GM19452 (cell line): ENCODE results near the gene RECQL5.
A peak's percentile ranks its signal among the peaks of the same experiment; 100 is the strongest.
"Not testable (repeated sequence)": the region's sequence is repeated elsewhere in the genome, so short reads cannot be mapped to it uniquely, and the experiment has no call there.

Experiments
- ATAC-seq: cut with Tn5 transposase; IDR thresholded peaks from one replicate; pipeline ENCODE4 v1.9.1; 2021; ENCODE audit not compliant: unreplicated experiment

Gene RECQL5

DNA sequence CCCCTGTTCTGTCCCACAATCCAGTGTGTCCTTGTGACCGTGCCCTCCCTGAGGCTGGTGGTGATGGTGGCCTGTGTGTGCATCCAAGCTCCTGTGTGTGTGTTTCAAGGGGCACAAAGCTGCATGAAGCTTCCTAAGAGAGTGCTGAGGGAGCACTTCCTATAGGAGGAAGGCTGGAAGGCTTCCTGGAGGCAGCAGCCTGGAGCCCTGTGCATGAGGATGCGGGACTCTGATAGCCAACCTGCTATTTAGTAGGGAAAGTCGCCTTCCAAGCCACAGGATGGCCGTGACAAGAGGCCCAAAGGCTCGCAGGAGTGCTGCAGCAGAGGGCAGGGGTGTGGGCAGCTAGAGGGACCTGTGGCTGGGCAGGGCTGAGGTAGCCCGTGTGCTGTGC, 71.0 kb downstream of the RECQL5 start:
- no peak for ATAC-seq

DNA sequence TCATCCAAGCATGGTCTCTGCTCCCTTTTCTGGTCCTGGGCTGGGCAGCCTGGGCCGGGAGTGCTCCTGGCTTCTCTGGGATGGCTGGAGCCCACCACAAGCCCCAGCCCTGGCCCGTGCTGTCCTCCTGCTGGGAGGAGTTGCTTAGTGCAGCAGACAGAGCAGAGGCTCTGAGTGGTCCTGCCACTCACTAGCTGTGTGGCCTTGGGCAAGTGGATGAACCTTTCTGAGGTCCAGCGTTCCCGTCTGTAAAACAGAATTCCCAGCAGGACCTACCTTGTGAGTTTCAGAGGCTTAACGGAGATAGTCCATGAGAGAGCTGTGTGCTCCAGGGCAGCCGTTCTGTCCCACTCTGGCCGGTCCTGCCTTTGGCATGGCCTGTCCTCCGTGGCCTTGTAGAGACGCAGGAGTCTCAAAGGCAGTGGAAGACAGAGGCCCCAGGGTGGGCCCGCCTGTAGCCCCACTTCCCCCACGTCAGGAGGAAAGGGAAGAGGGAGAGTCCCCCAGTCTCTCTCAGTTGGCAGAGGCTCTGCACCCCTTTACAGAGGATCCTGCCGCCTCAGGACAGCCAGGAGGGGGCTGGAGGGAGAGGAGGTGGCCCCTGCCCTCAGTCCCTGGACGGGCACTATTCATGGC, 71.6 kb downstream of the RECQL5 start:
- ATAC-seq: no peak

GRCh38 chr17:75594499-75595283, 72.3 kb downstream of the RECQL5 start:
- no peak for ATAC-seq

DNA sequence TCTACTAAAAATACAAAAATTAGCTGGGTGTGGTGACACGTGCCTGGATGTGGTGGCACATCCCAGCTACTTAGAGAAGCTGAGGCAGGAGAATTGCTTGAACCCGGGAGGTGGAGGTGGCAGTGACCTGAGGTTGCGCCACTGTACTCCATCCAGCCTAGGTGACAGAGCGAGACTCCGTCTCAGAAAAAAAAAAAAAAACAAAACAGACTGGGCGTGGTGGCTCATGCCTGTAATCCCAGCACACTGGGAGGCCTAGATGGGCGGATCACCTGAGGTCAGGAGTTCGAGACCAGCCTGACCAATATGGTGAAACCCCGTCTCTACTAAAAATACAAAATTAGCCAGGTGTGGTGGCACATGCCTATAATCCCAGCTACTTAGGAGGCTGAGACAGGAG, 73.5 kb downstream of the RECQL5 start:
- not testable (repeated sequence) for ATAC-seq

DNA sequence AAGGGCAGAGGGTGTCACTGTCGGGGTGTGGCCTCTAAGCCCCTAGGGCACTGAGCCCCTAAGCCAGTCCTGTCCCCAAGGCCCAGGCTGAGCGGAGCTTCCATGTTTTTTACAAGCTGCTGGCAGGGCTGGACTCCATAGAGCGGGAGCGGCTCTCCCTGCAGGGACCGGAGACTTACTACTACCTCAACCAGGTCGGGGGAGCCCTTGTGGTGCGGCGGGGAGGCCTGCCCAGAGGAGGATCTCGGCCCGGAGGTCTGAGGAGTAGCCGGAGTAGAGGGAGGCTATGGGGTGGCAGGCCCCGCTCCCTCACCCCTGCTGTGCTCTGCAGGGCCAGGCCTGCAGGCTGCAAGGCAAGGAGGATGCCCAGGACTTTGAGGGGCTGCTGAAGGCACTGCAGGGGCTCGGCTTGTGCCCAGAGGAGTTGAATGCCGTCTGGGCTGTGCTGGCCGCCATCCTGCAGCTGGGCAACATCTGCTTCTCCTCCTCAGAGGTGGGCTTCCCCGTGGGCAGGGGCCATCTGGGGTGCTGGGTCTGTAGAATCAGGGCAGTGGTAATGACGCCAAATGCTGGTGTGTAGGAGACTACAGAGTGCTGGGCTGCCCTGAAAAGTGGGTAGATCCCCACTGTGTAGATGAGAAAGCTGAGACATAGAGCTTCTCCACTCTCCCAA, 74.5 kb downstream of the RECQL5 start:
- ATAC-seq: no peak

GRCh38 chr17:75591722-75592302, 75.1 kb downstream of the RECQL5 start:
- ATAC-seq: no peak

GRCh38 chr17:75590849-75591721, 75.9 kb downstream of the RECQL5 start:
- ATAC-seq: no peak

DNA sequence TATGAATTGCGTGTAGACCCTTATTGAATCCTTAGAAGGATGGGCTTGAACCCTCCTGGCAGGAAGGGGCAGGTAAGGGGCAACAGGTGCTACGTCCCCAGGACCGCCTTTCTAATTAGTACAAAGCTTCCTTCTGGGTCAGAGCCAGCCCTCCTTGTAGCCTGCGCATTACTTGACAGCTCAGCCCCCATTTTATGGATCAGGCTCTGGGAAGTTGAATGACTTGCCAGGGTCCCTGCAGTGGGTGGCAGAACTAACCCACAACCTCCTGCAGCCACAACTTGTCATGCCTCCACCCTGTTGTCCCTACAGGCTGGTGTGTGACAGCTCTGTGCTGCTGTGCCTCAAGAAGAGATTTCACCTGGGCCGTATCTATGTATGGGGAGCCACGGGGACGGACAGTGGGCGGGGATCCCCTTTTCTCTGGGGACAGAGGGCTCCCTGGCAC, 76.6 kb downstream of the RECQL5 start:
- ATAC-seq: no peak

DNA sequence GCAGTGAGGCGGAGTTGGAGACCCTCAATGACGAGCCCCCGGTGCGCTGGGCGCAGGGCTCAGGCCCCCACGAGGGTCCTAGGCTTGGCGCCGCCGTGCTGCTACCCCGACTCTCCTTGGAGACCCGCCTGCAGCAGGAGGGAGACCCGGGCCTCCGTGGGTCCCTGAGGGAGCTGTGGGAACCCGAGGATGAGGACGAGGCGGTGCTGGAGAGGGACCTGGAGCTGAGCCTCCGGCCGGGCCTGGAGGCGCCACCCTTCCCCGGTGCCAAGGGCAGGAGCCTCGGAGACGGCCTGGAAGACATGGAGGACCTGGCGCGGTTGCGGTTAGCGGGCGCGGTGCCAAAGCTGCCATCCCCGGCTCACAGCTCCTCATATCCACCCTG, 77.0 kb downstream of the RECQL5 start:
- no peak for ATAC-seq

DNA sequence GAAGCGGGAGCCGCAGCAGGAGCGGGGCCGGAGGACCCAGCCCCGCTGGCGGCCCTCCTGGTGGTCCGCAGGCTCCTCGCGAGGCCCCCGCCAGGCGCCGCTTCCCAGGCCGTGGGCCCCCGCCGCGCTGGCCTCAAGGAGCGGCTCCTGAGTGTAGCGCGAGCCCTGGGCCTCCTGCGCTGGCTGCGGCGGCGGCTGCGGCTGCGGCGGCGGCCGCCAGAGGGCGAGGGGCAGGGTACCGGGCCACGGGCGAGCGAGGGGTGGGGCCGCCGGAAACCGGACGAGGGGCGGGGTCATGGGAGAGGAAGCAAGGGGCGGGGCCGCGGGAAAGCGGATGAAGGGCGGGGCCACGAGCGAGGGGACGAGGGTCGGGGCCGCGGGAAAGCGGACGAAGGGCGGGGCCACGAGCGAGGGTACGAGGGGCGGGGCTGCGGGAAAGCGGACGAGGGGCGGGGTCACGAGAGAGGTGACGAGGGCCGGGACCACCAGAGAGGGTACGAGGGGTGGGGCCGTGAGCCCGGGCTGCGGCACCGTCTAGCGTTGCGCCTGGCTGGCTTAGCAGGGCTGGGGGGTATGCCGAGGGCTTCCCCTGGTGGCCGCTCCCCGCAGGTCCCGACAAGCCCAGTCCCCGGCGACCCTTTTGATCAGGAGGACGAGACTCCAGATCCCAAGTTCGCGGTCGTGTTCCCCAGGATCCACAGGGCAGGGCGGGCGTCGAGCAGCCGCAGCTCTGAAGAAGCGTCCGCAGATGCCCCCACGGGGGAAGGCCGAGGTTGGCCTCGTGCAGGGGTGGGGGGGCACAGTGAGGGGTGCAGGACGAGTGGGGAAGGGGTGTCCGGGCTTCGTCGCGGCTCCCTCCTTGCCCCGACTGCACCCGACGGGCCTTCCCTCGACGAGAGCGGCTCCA, 77.7 kb downstream of the RECQL5 start:
- peak; percentile 81 for ATAC-seq

GRCh38 chr17:75588596-75589011, 78.3 kb downstream of the RECQL5 start:
- ATAC-seq: peak; percentile 25

GRCh38 chr17:75587675-75588595, 79.0 kb downstream of the RECQL5 start, which contains the start of gene MYO15B:
MYO15B (plus strand) TSS chr17:75587800; CDS start chr17:75588058, 258 bp downstream.
- peak; percentile 13 for ATAC-seq

DNA sequence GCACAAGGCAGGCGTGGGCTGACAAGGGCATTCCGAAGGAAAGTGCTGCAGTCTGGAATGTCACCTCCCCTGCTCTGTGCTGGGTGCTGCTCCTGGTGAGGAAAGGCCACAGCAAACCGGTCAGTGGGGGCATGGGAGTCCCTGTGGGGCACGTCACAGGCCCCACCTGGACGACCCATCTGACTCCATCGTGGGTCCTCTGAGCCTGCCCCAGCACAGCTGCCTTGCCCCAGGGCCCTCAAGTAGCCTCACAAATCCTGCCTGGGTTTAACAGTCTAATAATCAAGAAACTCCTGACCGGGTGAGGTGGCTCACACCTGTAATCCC, 82.1 kb downstream of the RECQL5 start:
- no peak for ATAC-seq

DNA sequence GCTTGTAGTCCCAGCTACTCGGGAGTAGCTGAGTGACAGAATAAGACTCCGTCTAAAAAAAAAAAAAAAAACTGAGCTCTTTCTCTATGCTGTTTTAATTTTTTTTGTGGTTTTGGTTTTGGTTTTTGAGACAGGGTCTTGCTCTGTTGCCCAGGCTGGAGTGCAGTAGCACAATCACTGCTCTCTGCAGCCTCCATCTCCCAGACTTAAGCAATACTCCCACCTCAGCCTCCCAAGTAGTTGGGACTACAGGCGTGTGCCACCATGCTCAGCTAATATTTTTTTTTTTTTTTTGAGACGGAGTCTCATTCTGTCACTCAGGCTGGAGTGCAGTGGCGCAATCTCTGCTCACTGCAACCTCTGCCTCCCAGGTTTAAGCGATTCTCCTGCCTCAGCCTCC, 83.8 kb downstream of the RECQL5 start:
- not testable (repeated sequence) for ATAC-seq

DNA sequence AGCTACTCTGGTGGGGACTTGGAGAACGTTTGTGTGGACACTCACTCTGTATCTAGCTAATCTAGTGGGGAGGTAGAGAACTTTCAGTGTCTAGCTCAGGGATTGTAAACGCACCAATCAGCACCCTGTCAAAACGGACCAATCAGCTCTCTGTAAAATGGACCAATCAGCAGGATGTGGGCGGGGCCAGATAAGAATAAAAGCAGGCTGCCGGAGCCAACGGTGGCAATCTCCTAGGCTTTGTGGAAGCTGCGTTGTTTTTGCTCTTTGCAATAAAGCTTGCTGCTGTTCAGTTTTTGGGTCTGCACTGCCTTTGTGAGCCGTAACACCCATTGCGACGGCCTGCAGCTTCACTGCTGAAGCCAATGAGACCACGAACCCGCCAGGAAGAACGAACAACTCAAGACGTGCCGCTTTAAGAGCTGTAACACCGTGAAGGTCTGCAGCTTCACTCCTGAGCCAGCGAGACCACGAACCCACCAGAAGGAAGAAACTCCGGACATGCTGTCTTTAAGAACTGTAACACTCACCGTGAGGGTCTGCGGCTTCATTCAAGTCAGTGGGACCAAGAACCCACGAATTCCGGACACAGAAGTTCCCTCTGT, 85.7 kb downstream of the RECQL5 start:
- ATAC-seq: not testable (repeated sequence)
